HepG2 (cell line): ENCODE results near the gene PSAP. TPM values are rescaled to one million over a fixed set of nuclear protein-coding genes. Genes with fewer than 3 reads are reported as not detected.

Experiments
- ARNT2 ChIP-seq: sonication (generic); formaldehyde crosslinking; IDR thresholded peaks from 2 replicates; pipeline ENCODE4 v1.8.0; 2022; ENCODE audit warnings: mild to moderate bottlenecking, low read depth, missing genetic modification reagents, moderate library complexity
- HHEX ChIP-seq: IDR thresholded peaks from 2 replicates; pipeline ENCODE4 v1.6.1; 2016; ENCODE audit warnings: control low read depth
- KAT7 ChIP-seq: IDR thresholded peaks from 2 replicates; pipeline ENCODE4 v1.6.1; 2018; ENCODE audit warnings: borderline replicate concordance, missing compliant biosample characterization
- MTA1 ChIP-seq: sonication (generic); formaldehyde crosslinking; IDR thresholded peaks from 2 replicates; pipeline ENCODE4 v1.4.0; 2020; ENCODE audit warnings: missing genetic modification reagents, mild to moderate bottlenecking, borderline replicate concordance
- NFIC ChIP-seq: IDR thresholded peaks from 2 replicates; pipeline ENCODE4 v1.6.1; 2012; ENCODE audit warnings: mild to moderate bottlenecking, low read length, inconsistent platforms
- NRL ChIP-seq: sonication (generic); formaldehyde crosslinking; IDR thresholded peaks from 2 replicates; pipeline ENCODE4 v1.5.0; 2020; ENCODE audit warnings: missing genetic modification reagents, mild to moderate bottlenecking, moderate library complexity, borderline replicate concordance
- SKI ChIP-seq: fragments of 450-650 bp; IDR thresholded peaks from one replicate; pipeline ENCODE4 v1.6.1; 2018; ENCODE audit warnings: mild to moderate bottlenecking; ENCODE audit not compliant: partially characterized antibody
- SNRNP70 ChIP-seq: fragments of 200-400 bp; formaldehyde crosslinking; IDR thresholded peaks from 2 replicates; pipeline ENCODE4 v1.6.1; 2017; ENCODE audit warnings: mild to moderate bottlenecking, low read depth, low read length, moderate library complexity
- TARDBP ChIP-seq: sonication (generic); formaldehyde crosslinking; IDR thresholded peaks from 2 replicates; pipeline ENCODE4 v1.8.0; 2022; ENCODE audit warnings: mild to moderate bottlenecking, missing genetic modification reagents
- ZNF296 ChIP-seq: sonication (generic); formaldehyde crosslinking; conservative IDR thresholded peaks from 2 replicates; pipeline ENCODE4 v1.5.0; 2020; ENCODE audit warnings: mild to moderate bottlenecking, missing genetic modification reagents
- ZNF350 ChIP-seq: sonication (generic); formaldehyde crosslinking; IDR thresholded peaks from 2 replicates; pipeline ENCODE4 v1.4.0; 2020; ENCODE audit warnings: mild to moderate bottlenecking, low read depth, missing genetic modification reagents, borderline replicate concordance
- ZNF570 ChIP-seq: sonication (generic); formaldehyde crosslinking; IDR thresholded peaks from 2 replicates; pipeline ENCODE4 v1.4.0; 2020; ENCODE audit warnings: mild to moderate bottlenecking, missing genetic modification reagents, borderline replicate concordance
- ZNF891 ChIP-seq: sonication (generic); formaldehyde crosslinking; IDR thresholded peaks from 2 replicates; pipeline ENCODE4 v1.5.0; 2020; ENCODE audit warnings: mild to moderate bottlenecking, missing genetic modification reagents
- polyA plus RNA-seq, 8 experiments: library from polyadenylated mRNA; depleted of rRNA in 3 of 8; stranded (reverse) in 7 of 8; unstranded in 1 of 8; fragments of >200 nt; fragmentation: Illumina TruSeq in 4 of 8; extraction: Trizol in 4 of 8; gene quantifications; 2 replicates each; pipeline versions ENCODE4 v1.2.1 to v1.2.3, GENCODE V29; 2011 to 2016; ENCODE audit warnings: low read depth in 4 of 8, missing spikeins in 1 of 8, mixed read lengths in 1 of 8; ENCODE audit not compliant: insufficient read depth in 1 of 8
- total RNA-seq, 5 experiments: library from RNA; depleted of rRNA; stranded (reverse); fragments of >200 nt; fragmentation: Illumina TruSeq; extraction: Trizol; gene quantifications; 2 replicates each; pipeline ENCODE4 v1.2.3, GENCODE V29; 2016; ENCODE audit warnings: low read depth in 1 of 5
- TF ChIP-seq, protein P1 (sequence below): sonication (generic); formaldehyde crosslinking; IDR thresholded peaks from 2 replicates; pipeline ENCODE4; 2020; ENCODE audit warnings: missing genetic modification reagents, mild to moderate bottlenecking, borderline replicate concordance
- TF ChIP-seq, protein P2 (sequence below): sonication (generic); formaldehyde crosslinking; IDR thresholded peaks from 2 replicates; pipeline ENCODE4 v1.8.1; 2022; ENCODE audit warnings: mild to moderate bottlenecking, missing genetic modification reagents
- TF ChIP-seq, protein P3 (sequence below): sonication (generic); formaldehyde crosslinking; IDR thresholded peaks from 2 replicates; pipeline ENCODE4 v1.4.0; 2020; ENCODE audit warnings: mild to moderate bottlenecking, missing genetic modification reagents

The PSAP gene
- total and polyA plus RNA-seq, 2 of the 13 experiments (the other 11 are each of a cell fraction or from before 2014, with no cell fraction given), result 323 to 643 TPM

DNA sequence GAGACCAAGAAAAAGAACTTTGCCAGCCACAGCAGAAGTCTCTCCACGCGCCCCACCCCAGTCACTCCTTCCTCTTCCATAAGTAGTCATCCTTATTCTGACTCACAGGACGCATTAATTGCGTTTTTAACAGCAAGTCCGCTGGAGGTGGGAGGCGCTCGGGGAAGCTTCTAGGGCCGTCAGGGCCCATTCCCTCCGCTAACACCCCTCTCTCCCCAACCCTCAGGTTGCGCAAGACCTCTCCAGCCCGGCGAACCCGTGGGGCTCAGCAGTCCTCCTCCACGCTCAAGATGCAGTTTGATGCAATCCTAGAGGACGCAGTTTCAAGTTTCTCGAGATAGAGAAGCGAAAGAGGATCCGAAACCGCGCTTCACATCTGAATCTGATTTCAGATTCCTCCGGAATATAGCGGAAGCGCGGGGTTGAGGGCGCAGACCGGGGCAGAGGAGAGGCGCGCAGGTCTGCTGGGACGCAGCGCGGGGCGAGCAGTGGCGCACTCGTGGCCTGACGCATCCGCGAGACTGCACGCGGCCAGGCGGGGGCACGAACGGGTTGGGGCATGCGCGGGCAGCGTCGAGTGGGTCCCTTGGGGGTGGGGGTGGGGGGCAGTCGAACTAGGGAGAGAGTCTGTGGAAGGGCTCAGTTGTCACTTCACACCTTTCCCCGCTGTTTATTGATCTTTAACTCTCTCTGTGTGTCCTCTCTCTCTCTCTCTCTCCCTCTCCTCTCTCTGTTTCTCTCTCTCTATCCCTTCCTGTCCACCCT, 37.8 kb upstream of the PSAP start (continued):
- TF ChIP-seq, protein P1, sequence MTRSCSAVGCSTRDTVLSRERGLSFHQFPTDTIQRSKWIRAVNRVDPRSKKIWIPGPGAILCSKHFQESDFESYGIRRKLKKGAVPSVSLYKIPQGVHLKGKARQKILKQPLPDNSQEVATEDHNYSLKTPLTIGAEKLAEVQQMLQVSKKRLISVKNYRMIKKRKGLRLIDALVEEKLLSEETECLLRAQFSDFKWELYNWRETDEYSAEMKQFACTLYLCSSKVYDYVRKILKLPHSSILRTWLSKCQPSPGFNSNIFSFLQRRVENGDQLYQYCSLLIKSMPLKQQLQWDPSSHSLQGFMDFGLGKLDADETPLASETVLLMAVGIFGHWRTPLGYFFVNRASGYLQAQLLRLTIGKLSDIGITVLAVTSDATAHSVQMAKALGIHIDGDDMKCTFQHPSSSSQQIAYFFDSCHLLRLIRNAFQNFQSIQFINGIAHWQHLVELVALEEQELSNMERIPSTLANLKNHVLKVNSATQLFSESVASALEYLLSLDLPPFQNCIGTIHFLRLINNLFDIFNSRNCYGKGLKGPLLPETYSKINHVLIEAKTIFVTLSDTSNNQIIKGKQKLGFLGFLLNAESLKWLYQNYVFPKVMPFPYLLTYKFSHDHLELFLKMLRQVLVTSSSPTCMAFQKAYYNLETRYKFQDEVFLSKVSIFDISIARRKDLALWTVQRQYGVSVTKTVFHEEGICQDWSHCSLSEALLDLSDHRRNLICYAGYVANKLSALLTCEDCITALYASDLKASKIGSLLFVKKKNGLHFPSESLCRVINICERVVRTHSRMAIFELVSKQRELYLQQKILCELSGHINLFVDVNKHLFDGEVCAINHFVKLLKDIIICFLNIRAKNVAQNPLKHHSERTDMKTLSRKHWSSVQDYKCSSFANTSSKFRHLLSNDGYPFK, result 0 out of 2 replicates have a peak, but pooled peaks have one; percentile 28
- TF ChIP-seq, protein P2, sequence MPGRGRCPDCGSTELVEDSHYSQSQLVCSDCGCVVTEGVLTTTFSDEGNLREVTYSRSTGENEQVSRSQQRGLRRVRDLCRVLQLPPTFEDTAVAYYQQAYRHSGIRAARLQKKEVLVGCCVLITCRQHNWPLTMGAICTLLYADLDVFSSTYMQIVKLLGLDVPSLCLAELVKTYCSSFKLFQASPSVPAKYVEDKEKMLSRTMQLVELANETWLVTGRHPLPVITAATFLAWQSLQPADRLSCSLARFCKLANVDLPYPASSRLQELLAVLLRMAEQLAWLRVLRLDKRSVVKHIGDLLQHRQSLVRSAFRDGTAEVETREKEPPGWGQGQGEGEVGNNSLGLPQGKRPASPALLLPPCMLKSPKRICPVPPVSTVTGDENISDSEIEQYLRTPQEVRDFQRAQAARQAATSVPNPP (CRISPR knock-in tag), result no peak
- TF ChIP-seq SKI, result no peak
- TF ChIP-seq KAT7 (CRISPR knock-in tag), result no peak
- TF ChIP-seq, protein P3, sequence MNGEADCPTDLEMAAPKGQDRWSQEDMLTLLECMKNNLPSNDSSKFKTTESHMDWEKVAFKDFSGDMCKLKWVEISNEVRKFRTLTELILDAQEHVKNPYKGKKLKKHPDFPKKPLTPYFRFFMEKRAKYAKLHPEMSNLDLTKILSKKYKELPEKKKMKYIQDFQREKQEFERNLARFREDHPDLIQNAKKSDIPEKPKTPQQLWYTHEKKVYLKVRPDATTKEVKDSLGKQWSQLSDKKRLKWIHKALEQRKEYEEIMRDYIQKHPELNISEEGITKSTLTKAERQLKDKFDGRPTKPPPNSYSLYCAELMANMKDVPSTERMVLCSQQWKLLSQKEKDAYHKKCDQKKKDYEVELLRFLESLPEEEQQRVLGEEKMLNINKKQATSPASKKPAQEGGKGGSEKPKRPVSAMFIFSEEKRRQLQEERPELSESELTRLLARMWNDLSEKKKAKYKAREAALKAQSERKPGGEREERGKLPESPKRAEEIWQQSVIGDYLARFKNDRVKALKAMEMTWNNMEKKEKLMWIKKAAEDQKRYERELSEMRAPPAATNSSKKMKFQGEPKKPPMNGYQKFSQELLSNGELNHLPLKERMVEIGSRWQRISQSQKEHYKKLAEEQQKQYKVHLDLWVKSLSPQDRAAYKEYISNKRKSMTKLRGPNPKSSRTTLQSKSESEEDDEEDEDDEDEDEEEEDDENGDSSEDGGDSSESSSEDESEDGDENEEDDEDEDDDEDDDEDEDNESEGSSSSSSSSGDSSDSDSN, result peak; percentile 38; the same call in 1 of the 2 replicates
- TF ChIP-seq NFIC, result no peak
- TF ChIP-seq ZNF891 (CRISPR knock-in tag), result 0 out of 2 replicates have a peak, but pooled peaks have one; percentile 39
- no peak for TF ChIP-seq HHEX (CRISPR knock-in tag)
- peak; percentile 26; the same call in 1 of the 2 replicates for TF ChIP-seq ZNF350 (CRISPR knock-in tag)
- TF ChIP-seq TARDBP (CRISPR knock-in tag), result no peak
- peak; percentile 37; the same call in 1 of the 2 replicates for TF ChIP-seq MTA1 (CRISPR knock-in tag)
- no peak for TF ChIP-seq ARNT2 (CRISPR knock-in tag)
- TF ChIP-seq ZNF570, result no peak
- no peak for TF ChIP-seq ZNF296 (CRISPR knock-in tag)
- TF ChIP-seq NRL (CRISPR knock-in tag), result no peak
- TF ChIP-seq SNRNP70, result no peak
